K562 (cell line): Measurements from ENCODE around the gene C21orf58. TPM values are rescaled to one million over a fixed set of nuclear protein-coding genes. Genes with fewer than 3 reads are reported as not detected.

Source experiments
- ATAC-seq: fragments of 200-7000 bp; cut with Tn5 transposase; 3 replicates; pipeline ENCODE4 v1.9.1; 2020; ENCODE audit warnings: moderate library complexity
- BruUV-seq: library from RNA; stranded (reverse); fragments of 400-500 nt; replicated peaks from 2 replicates; lab custom pipeline; 2021; lab: Mats Ljungman, UMichigan
- CTCF ChIA-PET: fragments of 300-600 bp; formaldehyde crosslinking; extraction: SDS; loops from one replicate; lab custom pipeline; 2021; ENCODE audit warnings: low intra/inter-chr PET ratio; lab: Yijun Ruan, JAX
- POLR2A ChIA-PET: fragments of 300-600, 350-650 bp; sonication (Branson Sonifier 250); formaldehyde crosslinking; extraction: SDS; loops from one replicate; lab custom pipeline; 2021; ENCODE audit warnings: antibody characterized with exemption, inconsistent platforms; lab: Yijun Ruan, JAX
- DNase-seq, 4 experiments: peaks; one replicate each; pipeline versions ENCODE4 v3.0.0 to v3.0.0-alpha.2; 2011 to 2018; ENCODE audit warnings: low spot score in 3 of 4, mixed read lengths in 3 of 4; ENCODE audit errors: extremely low read depth in 1 of 4
- FAIRE-seq: peaks from 2 replicates; lab custom pipeline; 2011; peaks lifted over from hg19 to GRCh38; lab: Jason Lieb, UNC
- H2AFZ ChIP-seq: 2 replicates; pipeline ENCODE4 v1.6.0; 2011; ENCODE audit warnings: low read depth, low read length, control low read depth, inconsistent platforms
- H3K27ac ChIP-seq: fragments of 200-600 bp; 3 replicates; pipeline ENCODE4 v1.8.0; 2011; ENCODE audit warnings: low read depth, mild to moderate bottlenecking, control low read depth, inconsistent platforms, low read length, moderate library complexity, mixed read lengths; ENCODE audit errors: extremely low read depth
- H3K27me3 ChIP-seq, 2 experiments: fragments of 300-600 bp in 1 of 2; 2 replicates in 1 of 2; 3 replicates in 1 of 2; pipeline versions ENCODE4 v1.6.0 to v1.8.0; 2011; ENCODE audit warnings: inconsistent platforms in 2 of 2, low read length in 2 of 2, mild to moderate bottlenecking in 1 of 2, mixed read lengths in 1 of 2, moderate library complexity in 1 of 2; ENCODE audit not compliant: control insufficient read depth in 2 of 2, insufficient read depth in 2 of 2
- H3K36me3 ChIP-seq: fragments of 300-600 bp; 3 replicates; pipeline ENCODE4 v1.8.0; 2011; ENCODE audit warnings: mild to moderate bottlenecking, low read length, inconsistent platforms; ENCODE audit not compliant: control insufficient read depth, insufficient read depth
- H3K4me1 ChIP-seq, 2 experiments: fragments of 200-600 bp in 1 of 2; replicated peaks in 1 of 2; 2 replicates in 1 of 2; 3 replicates in 1 of 2; pipeline versions ENCODE4 v1.5.1 to v1.8.0; 2011; ENCODE audit warnings: inconsistent platforms in 2 of 2, low read length in 2 of 2, mild to moderate bottlenecking in 1 of 2, mixed read lengths in 1 of 2, moderate library complexity in 1 of 2; ENCODE audit not compliant: control insufficient read depth in 2 of 2, insufficient read depth in 2 of 2
- H3K4me2 ChIP-seq: 2 replicates; pipeline ENCODE4 v1.6.1; 2011; ENCODE audit warnings: low read length, control low read depth, inconsistent platforms, mixed read lengths; ENCODE audit not compliant: insufficient read depth
- H3K4me3 ChIP-seq: fragments of 200-600 bp; sonication (generic), shearing (Covaris generic); 2 replicates; pipeline ENCODE4 v1.5.1; 2016; ENCODE audit warnings: control low read depth, inconsistent platforms
- H3K79me2 ChIP-seq: fragments of 200-600 bp; 3 replicates; pipeline ENCODE4 v1.8.0; 2011; ENCODE audit warnings: low read length, inconsistent platforms; ENCODE audit not compliant: control insufficient read depth, insufficient read depth
- H3K9ac ChIP-seq, 2 experiments: 2 replicates each; pipeline versions ENCODE4 v1.6.0 to v1.6.1; 2011; ENCODE audit warnings: low read depth in 2 of 2, low read length in 2 of 2, control low read depth in 1 of 2, inconsistent platforms in 1 of 2, mild to moderate bottlenecking in 1 of 2, mixed read lengths in 1 of 2; ENCODE audit not compliant: insufficient read depth in 1 of 2
- H3K9me1 ChIP-seq: one replicate; pipeline ENCODE4 v1.6.0; 2011; ENCODE audit warnings: inconsistent platforms, mild to moderate bottlenecking, low read length, moderate library complexity; ENCODE audit not compliant: control insufficient read depth, insufficient read depth
- H3K9me3 ChIP-seq: replicated peaks from 2 replicates; pipeline ENCODE4 v1.5.1; 2011; ENCODE audit warnings: low read depth, low read length, inconsistent platforms; ENCODE audit not compliant: control insufficient read depth, insufficient read depth
- H4K20me1 ChIP-seq: replicated peaks from 2 replicates; pipeline ENCODE4 v1.6.1; 2011; ENCODE audit warnings: low read length, inconsistent platforms, mixed read lengths; ENCODE audit not compliant: control insufficient read depth, insufficient read depth
- ILK ChIP-seq: fragments of 450-650 bp; IDR thresholded peaks from 2 replicates; pipeline ENCODE4 v1.6.1; 2016; ENCODE audit warnings: missing genetic modification characterization, low read depth, mild to moderate bottlenecking, missing compliant biosample characterization, moderate library complexity, borderline replicate concordance
- MYBL2 ChIP-seq, 2 experiments: fragments of 450-650 bp in 1 of 2; sonication (generic) in 1 of 2; formaldehyde crosslinking in 1 of 2; IDR thresholded peaks; 2 replicates each; pipeline versions ENCODE4 v1.6.1 to v1.8.1; 2017 to 2022; ENCODE audit warnings: borderline replicate concordance in 1 of 2, inconsistent platforms in 1 of 2, low read depth in 1 of 2, mild to moderate bottlenecking in 1 of 2, missing genetic modification reagents in 1 of 2, moderate library complexity in 1 of 2
- POU5F1 ChIP-seq: fragments of 150-350 bp; IDR thresholded peaks from 2 replicates; pipeline ENCODE4 v1.6.1; 2014; ENCODE audit warnings: borderline replicate concordance, low read length, low read depth, mild to moderate bottlenecking; ENCODE audit not compliant: partially characterized antibody
- RBM17 ChIP-seq: fragments of 200-400 bp; formaldehyde crosslinking; IDR thresholded peaks from 2 replicates; pipeline ENCODE4 v1.6.1; 2017; ENCODE audit warnings: low read depth, mild to moderate bottlenecking, low read length, borderline replicate concordance
- RNF2 ChIP-seq: sonication (generic); IDR thresholded peaks from 2 replicates; pipeline ENCODE4 v1.6.1; 2016
- WGBS: fragments of 100-300 bp; shearing (Covaris generic); methylation state at CpG from one replicate; pipeline ENCODE4 v1.1.6; 2016; ENCODE audit warnings: low coverage, mixed read lengths; ENCODE audit not compliant: insufficient coverage; ENCODE audit errors: missing lambda C conversion rate; 5-methylcytosine and 5-hydroxymethylcytosine counted together
- in situ Hi-C: fragments of 300-500 bp; cut with MboI; formaldehyde crosslinking; loops from 4 replicates; pipeline ENCODE4 v1.15.0; 2018; ENCODE audit warnings: inconsistent platforms, mixed read lengths
- intact Hi-C: fragments of 100-400 bp; cut with micrococcal nuclease; formaldehyde crosslinking; loops from 2 replicates; pipeline ENCODE4 v1.14.2; 2022
- polyA plus RNA-seq, 8 experiments: library from polyadenylated mRNA; depleted of rRNA in 4 of 8; stranded (reverse) in 5 of 8; unstranded in 3 of 8; fragments of >200 nt; fragmentation: Nextera tagmentation in 2 of 8; fragmentation: Illumina TruSeq in 1 of 8; extraction: Ambion mirVana in 2 of 8; extraction: Trizol in 1 of 8; gene quantifications; 2 replicates each; pipeline versions ENCODE4 v1.2.1 to v1.2.3, GENCODE V29; 2011 to 2014; ENCODE audit warnings: inconsistent platforms in 1 of 8, missing spikeins in 1 of 8
- total RNA-seq, 7 experiments: library from RNA; depleted of rRNA in 6 of 7; stranded (reverse); fragments of >200 nt in 6 of 7; fragmentation: Illumina TruSeq in 2 of 7; extraction: Trizol in 2 of 7; gene quantifications; 2 replicates each; pipeline versions ENCODE4 v1.2.1 to v1.2.3, GENCODE V29; 2011 to 2021; ENCODE audit warnings: low replicate concordance in 1 of 7
- TF ChIP-seq, protein P1 (sequence below), 2 experiments: fragments of 250-450 bp in 1 of 2; fragments of 450-650 bp in 1 of 2; sonication (Bioruptor Pico) in 1 of 2; IDR thresholded peaks; 2 replicates each; pipeline versions ENCODE4 v1.6.1 to v1.8.0; 2016 to 2021; ENCODE audit warnings: mild to moderate bottlenecking in 2 of 2, moderate library complexity in 2 of 2, missing compliant biosample characterization in 1 of 2, missing genetic modification characterization in 1 of 2
- TF ChIP-seq, protein P2 (sequence below), 2 experiments: fragments of 450-650 bp in 1 of 2; IDR thresholded peaks; 2 replicates each; pipeline ENCODE4 v1.6.1; 2011 to 2017; ENCODE audit warnings: low read depth in 2 of 2, antibody characterized with exemption in 1 of 2, borderline replicate concordance in 1 of 2, low read length in 1 of 2, mild to moderate bottlenecking in 1 of 2, mixed read lengths in 1 of 2; ENCODE audit not compliant: control insufficient read depth in 1 of 2
- TF ChIP-seq, protein P3 (sequence below): fragments of 250-450 bp; sonication (Bioruptor Pico); IDR thresholded peaks from 2 replicates; pipeline ENCODE4 v1.4.0; 2020; ENCODE audit warnings: mild to moderate bottlenecking

Gene C21orf58
- total and polyA plus RNA-seq, 9 of the 15 experiments (the other 6 are each of a cell fraction or from before 2014, with no cell fraction given) = 1.2 to 30.5 (median 12.4) TPM

DNA sequence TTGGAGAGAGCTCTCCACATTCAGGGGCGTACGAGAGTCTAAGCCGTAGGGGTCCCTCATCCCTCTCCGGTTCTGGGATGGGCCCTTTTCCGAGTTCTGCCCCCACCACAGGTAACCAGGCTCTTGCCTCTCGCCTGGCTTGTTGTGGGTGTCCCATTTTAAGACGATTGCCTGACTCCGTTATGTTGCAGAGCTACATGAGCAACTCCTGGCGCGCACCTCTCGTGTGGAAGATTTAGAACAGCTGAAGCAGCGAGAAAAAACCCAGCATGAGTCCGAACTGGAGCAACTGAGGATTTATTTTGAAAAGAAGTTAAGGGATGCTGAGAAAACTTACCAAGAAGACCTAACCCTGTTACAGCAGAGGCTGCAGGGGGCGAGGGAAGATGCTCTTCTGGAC is 29.2 kb upstream of the C21orf58 start:
- Histone ChIP-seq H3K4me2 (no peak overlapping the region), H3K9me1 (peaks cover 6% of the 10 kb centered on the region), H3K4me3 (no peak overlapping the region), H3K79me2 (no peaks in the 10 kb centered on the region), H3K4me1 (peaks cover 0 to 11% of the 10 kb centered on the region in 2 experiments; a peak in 1 of 5 replicates), H3K9me3 (no peaks in the 10 kb centered on the region), H4K20me1 (peaks cover 5% of the 10 kb centered on the region), H3K27me3 (no peaks in the 10 kb centered on the region), H2AFZ (no peak overlapping the region), H3K9ac (no peak overlapping the region), H3K36me3 (peaks cover 98% of the 10 kb centered on the region), H3K27ac (no peak overlapping the region)
- POLR2A ChIA-PET = interaction anchor here (0.6 to 0.7 kb wide), 2 partner anchors 58 to 198 kb away, joined by 3 to 4 read pairs; no protein-coding TSS in a partner anchor
- WGBS = 91% methylated on average over 14 of the region's 14 CpGs
- DNase-seq (no peak), FAIRE-seq (no peak), ATAC-seq (no peak)
- intact Hi-C loops = no loop called here
- in situ Hi-C loops = no loop called here
- CTCF ChIA-PET = no interaction called here
- BruUV-seq = no TSS peak
- TF ChIP-seq, protein P1, sequence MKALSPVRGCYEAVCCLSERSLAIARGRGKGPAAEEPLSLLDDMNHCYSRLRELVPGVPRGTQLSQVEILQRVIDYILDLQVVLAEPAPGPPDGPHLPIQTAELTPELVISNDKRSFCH (CRISPR knock-in tag; IDR thresholded peaks at IDR 0.05) = no peak
- TF ChIP-seq, protein P1 (tag; IDR thresholded peaks at IDR 0.05) = no peak
- TF ChIP-seq POU5F1 (no peak), MYBL2 (IDR thresholded peaks at IDR 0.05; ENCODE audit: low read depth) (no peak), MYBL2 (CRISPR knock-in tag; IDR thresholded peaks at IDR 0.05; ENCODE audit: borderline replicate concordance) (no peak), RNF2 (no peak), ILK (no peak), RBM17 (no peak)
- TF ChIP-seq, protein P2, sequence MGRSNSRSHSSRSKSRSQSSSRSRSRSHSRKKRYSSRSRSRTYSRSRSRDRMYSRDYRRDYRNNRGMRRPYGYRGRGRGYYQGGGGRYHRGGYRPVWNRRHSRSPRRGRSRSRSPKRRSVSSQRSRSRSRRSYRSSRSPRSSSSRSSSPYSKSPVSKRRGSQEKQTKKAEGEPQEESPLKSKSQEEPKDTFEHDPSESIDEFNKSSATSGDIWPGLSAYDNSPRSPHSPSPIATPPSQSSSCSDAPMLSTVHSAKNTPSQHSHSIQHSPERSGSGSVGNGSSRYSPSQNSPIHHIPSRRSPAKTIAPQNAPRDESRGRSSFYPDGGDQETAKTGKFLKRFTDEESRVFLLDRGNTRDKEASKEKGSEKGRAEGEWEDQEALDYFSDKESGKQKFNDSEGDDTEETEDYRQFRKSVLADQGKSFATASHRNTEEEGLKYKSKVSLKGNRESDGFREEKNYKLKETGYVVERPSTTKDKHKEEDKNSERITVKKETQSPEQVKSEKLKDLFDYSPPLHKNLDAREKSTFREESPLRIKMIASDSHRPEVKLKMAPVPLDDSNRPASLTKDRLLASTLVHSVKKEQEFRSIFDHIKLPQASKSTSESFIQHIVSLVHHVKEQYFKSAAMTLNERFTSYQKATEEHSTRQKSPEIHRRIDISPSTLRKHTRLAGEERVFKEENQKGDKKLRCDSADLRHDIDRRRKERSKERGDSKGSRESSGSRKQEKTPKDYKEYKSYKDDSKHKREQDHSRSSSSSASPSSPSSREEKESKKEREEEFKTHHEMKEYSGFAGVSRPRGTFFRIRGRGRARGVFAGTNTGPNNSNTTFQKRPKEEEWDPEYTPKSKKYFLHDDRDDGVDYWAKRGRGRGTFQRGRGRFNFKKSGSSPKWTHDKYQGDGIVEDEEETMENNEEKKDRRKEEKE (IDR thresholded peaks at IDR 0.05; ENCODE audit: borderline replicate concordance in 1 of 2, control insufficient read depth in 1 of 2, low read depth in 2 of 2, low read length in 1 of 2) = no peak
- TF ChIP-seq, protein P3, sequence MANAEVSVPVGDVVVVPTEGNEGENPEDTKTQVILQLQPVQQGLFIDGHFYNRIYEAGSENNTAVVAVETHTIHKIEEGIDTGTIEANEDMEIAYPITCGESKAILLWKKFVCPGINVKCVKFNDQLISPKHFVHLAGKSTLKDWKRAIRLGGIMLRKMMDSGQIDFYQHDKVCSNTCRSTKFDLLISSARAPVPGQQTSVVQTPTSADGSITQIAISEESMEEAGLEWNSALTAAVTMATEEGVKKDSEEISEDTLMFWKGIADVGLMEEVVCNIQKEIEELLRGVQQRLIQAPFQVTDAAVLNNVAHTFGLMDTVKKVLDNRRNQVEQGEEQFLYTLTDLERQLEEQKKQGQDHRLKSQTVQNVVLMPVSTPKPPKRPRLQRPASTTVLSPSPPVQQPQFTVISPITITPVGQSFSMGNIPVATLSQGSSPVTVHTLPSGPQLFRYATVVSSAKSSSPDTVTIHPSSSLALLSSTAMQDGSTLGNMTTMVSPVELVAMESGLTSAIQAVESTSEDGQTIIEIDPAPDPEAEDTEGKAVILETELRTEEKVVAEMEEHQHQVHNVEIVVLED (CRISPR knock-in tag) = no peak
